Ishikawa (cell line): ENCODE results near the gene KCNQ1.

ENCODE experiments used
- CEBPB ChIP-seq: IDR thresholded peaks from 2 replicates; pipeline ENCODE4 v1.6.1; 2012
- CREB1 ChIP-seq: IDR thresholded peaks from 2 replicates; pipeline ENCODE4 v1.6.1; 2012; ENCODE audit warnings: low read depth
- EGR1 ChIP-seq: IDR thresholded peaks from 2 replicates; pipeline ENCODE4 v1.6.1; 2012
- EP300 ChIP-seq: IDR thresholded peaks from 2 replicates; pipeline ENCODE4 v1.6.1; 2012; ENCODE audit warnings: borderline replicate concordance
- FOXM1 ChIP-seq: IDR thresholded peaks from 2 replicates; pipeline ENCODE4 v1.6.1; 2012; ENCODE audit warnings: low read depth, borderline replicate concordance
- MAX ChIP-seq: IDR thresholded peaks from 2 replicates; pipeline ENCODE4 v1.6.1; 2012
- NFIC ChIP-seq: IDR thresholded peaks from 2 replicates; pipeline ENCODE4 v1.6.1; 2012
- RAD21 ChIP-seq: IDR thresholded peaks from 2 replicates; pipeline ENCODE4 v1.6.1; 2012; ENCODE audit warnings: low read depth
- REST ChIP-seq: IDR thresholded peaks from 2 replicates; pipeline ENCODE4 v1.6.1; 2012; ENCODE audit warnings: low read depth, mild to moderate bottlenecking
- TAF1 ChIP-seq: IDR thresholded peaks from 2 replicates; pipeline ENCODE4 v1.6.1; 2012; ENCODE audit warnings: low read depth, mild to moderate bottlenecking
- TCF12 ChIP-seq: IDR thresholded peaks from 2 replicates; pipeline ENCODE4 v1.6.1; 2012; ENCODE audit warnings: low read depth
- TEAD4 ChIP-seq: IDR thresholded peaks from 2 replicates; pipeline ENCODE4 v1.6.1; 2012
- USF1 ChIP-seq: IDR thresholded peaks from 2 replicates; pipeline ENCODE4 v1.6.1; 2012
- YY1 ChIP-seq: IDR thresholded peaks from 2 replicates; pipeline ENCODE4 v1.6.1; 2012; ENCODE audit warnings: low read depth
- ZBTB7A ChIP-seq: IDR thresholded peaks from 2 replicates; pipeline ENCODE4 v1.6.1; 2012; ENCODE audit warnings: low read depth

Gene KCNQ1

GRCh38 chr11:2848497-2848896 is 403.7 kb downstream of the KCNQ1 start:
- TF ChIP-seq NFIC (no peak), EP300 (no peak), EGR1 (no peak)

- TF ChIP-seq USF1 (no peak), TCF12 (no peak), RAD21 (no peak), ZBTB7A (no peak), TEAD4 (no peak), YY1 (no peak)
Measured at GRCh38 chr11:2849994-2850770, 405.4 kb downstream of the KCNQ1 start.

- no peak for TF ChIP-seq YY1
- no peak for TF ChIP-seq CEBPB
- no peak for TF ChIP-seq EGR1
- TF ChIP-seq NFIC, result no peak
- no peak for TF ChIP-seq EP300
- TF ChIP-seq CREB1, result no peak
Measured at GRCh38 chr11:2853401-2853800, 408.6 kb downstream of the KCNQ1 start.

GRCh38 chr11:2853997-2854560 is 409.3 kb downstream of the KCNQ1 start:
- TF ChIP-seq ZBTB7A (no peak), TCF12 (no peak), REST (no peak), TEAD4 (no peak), CEBPB (no peak)

DNA sequence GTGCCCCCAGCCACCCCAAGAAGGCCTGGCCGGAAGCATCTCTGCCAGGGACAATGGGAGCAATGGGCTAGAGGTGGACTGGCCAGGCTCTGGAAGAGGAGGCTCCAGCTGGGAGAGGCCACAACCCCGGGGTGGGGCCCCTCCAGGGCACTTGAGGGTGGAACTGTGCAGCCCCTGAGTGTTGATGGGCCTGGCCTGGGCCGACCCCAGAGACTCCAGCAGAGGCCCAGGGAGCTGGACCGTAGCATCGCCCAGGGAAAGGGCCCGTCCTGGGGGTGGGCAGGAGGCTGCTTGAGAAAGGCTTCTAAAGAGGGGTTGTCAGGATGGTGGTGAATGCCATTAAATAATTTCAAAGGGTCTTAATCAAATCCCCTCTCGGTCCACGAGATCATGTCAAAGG is 410.4 kb downstream of the KCNQ1 start:
- TF ChIP-seq NFIC, result no peak
- TF ChIP-seq CEBPB, result no peak
- no peak for TF ChIP-seq MAX
- no peak for TF ChIP-seq REST

DNA sequence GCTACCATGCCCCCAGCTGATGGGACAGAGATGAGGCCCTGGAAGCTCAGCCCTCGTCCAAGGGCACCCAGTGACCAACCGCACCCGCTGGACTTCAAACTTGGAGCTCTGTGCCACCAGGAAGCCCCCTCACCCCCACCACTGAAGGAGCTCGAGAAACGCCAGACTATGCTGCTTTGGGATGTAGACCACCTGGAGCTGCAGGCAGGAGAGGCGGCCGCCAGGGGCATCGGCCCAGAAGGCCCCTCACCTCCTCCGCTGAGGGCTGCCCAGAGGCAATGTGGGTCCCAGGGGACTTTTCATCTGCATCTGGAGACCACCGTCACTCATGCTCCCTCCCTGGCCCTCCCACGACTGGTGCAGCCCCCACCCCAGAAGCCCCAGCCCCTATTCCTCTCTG is 412.5 kb downstream of the KCNQ1 start:
- TF ChIP-seq RAD21, result no peak
- TF ChIP-seq NFIC, result no peak
- no peak for TF ChIP-seq FOXM1
- no peak for TF ChIP-seq CEBPB
- TF ChIP-seq MAX, result no peak
- TF ChIP-seq TCF12, result no peak
- TF ChIP-seq ZBTB7A, result no peak

DNA sequence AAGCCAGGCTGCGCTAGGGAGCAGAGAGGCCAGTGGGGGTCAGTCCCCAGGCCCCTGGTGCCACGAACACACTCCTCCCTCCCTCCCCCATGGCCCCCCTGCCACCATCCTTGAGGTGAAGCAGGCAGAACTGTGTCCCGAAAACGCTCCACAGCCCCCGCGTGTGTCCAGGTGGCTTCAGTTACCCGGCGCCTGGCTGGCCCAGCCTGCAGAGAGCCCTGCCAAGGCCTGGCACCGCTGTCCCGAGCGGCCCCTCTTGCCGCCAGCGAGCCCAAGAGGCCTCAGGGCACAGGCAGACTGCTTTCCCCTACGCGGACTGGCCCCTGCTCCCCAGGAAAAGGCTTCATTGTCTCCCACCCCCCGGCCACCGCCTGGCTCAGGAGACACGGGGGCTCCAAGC is 413.1 kb downstream of the KCNQ1 start:
- TF ChIP-seq CREB1, result no peak
- no peak for TF ChIP-seq TCF12
- TF ChIP-seq USF1, result no peak
- no peak for TF ChIP-seq MAX
- TF ChIP-seq NFIC, result no peak
- no peak for TF ChIP-seq TEAD4
- TF ChIP-seq TAF1, result no peak
